ENCODE measurements around the gene SCGB1D4. TPM values are rescaled to one million over a fixed set of nuclear protein-coding genes. Genes with fewer than 3 reads are reported as not detected.

The SCGB1D4 gene
- total RNA-seq, 1 donor from 2014 or later = not detected

DNA sequence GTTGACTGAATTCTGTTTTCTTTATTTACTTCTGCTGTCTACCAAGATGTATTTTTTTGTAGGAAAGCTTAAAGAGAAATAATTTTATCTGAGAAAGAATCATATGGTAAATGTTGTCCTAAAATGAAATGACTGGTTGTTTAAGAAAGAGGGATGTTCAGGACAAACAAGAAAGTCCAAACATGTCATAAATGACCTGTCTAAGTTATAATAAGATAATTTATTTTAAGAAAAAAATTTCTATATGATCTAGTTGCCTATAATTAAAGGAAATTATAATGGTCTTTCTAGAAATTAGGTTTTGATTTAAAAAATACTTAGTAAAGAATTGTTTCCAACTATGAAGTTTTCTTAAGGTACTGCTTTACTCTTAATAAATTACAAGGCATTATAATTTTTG lies 18.4 kb downstream of the SCGB1D4 start:
- H3K9me3 ChIP-seq (ENCODE audit: insufficient read depth, low read depth, low read length) = no peaks in the 10 kb centered on the region
- no peak overlapping the region for H3K4me3 ChIP-seq (ENCODE audit: insufficient read depth, low read depth, low read length)
- no peak overlapping the region for H3K4me2 ChIP-seq (ENCODE audit: low read length)
- Mint-ChIP-seq H3K9me3 (ENCODE audit: unreplicated experiment) (peaks cover 5% of the 10 kb centered on the region), H3K27ac (ENCODE audit: unreplicated experiment) (no peak overlapping the region), H3K4me3 (ENCODE audit: unreplicated experiment) (no peak overlapping the region), H3K36me3 (ENCODE audit: low read depth, unreplicated experiment) (no peaks in the 10 kb centered on the region), H3K27me3 (ENCODE audit: low read depth, unreplicated experiment) (peaks cover 4% of the 10 kb centered on the region), H3K4me1 (ENCODE audit: low read depth, unreplicated experiment) (no peaks in the 10 kb centered on the region)
- no peak overlapping the region for H3K9ac ChIP-seq (ENCODE audit: low read length)
- no peaks in the 10 kb centered on the region for H3K27me3 ChIP-seq (ENCODE audit: insufficient read depth, low read length)
- H3K79me2 ChIP-seq (ENCODE audit: insufficient read depth, low read length) = no peaks in the 10 kb centered on the region
- DNase-seq (ENCODE audit: low read depth) (no peak), FAIRE-seq (no peak)
- no peaks in the 10 kb centered on the region for H4K20me1 ChIP-seq (ENCODE audit: insufficient read depth, low read length)
- TF ChIP-seq, protein P1, sequence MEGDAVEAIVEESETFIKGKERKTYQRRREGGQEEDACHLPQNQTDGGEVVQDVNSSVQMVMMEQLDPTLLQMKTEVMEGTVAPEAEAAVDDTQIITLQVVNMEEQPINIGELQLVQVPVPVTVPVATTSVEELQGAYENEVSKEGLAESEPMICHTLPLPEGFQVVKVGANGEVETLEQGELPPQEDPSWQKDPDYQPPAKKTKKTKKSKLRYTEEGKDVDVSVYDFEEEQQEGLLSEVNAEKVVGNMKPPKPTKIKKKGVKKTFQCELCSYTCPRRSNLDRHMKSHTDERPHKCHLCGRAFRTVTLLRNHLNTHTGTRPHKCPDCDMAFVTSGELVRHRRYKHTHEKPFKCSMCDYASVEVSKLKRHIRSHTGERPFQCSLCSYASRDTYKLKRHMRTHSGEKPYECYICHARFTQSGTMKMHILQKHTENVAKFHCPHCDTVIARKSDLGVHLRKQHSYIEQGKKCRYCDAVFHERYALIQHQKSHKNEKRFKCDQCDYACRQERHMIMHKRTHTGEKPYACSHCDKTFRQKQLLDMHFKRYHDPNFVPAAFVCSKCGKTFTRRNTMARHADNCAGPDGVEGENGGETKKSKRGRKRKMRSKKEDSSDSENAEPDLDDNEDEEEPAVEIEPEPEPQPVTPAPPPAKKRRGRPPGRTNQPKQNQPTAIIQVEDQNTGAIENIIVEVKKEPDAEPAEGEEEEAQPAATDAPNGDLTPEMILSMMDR (IDR thresholded peaks at IDR 0.05; ENCODE audit: insufficient read depth, low read depth, low read length) = no peak
- no peak for TF ChIP-seq EZH2 (IDR thresholded peaks at IDR 0.05; ENCODE audit: insufficient read depth, low read length)
- no peaks in the 10 kb centered on the region for H3K4me1 ChIP-seq (ENCODE audit: insufficient read depth, low read length)
- no peaks in the 10 kb centered on the region for H3K36me3 ChIP-seq (ENCODE audit: insufficient read depth, low read length)
- H2AFZ ChIP-seq (ENCODE audit: low read depth, low read length) = no peak overlapping the region
- H3K27ac ChIP-seq (ENCODE audit: low read depth, low read length) = no peak overlapping the region

DNA sequence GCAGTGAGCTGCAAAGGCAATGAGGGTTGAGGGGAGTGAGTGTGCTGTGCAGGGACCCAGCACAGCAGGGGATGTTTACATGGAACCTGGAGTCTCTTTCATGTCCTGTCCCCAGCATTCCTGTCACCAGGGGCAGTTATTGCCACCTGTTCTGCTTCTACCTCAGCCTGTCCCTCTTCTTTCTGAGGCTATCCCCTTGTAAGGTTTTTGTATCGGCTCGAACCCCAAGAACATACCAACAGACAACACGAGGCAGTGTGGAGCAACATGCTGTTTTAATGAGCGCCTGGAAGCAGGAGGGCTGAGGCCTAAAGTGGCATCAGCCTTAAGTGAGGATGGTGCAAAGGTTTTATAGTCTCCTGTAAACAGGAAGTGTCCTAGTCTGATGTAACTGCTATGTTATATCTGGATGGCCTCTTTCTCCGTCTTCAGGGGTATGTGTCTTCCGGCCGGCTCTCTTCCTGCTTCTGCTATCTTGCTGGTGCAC lies 25.0 kb downstream of the SCGB1D4 start:
- Mint-ChIP-seq H3K4me3 (ENCODE audit: unreplicated experiment) (no peak overlapping the region), H3K27ac (ENCODE audit: unreplicated experiment) (no peak overlapping the region), H3K27me3 (ENCODE audit: low read depth, unreplicated experiment) (peaks cover 11% of the 10 kb centered on the region), H3K4me1 (ENCODE audit: low read depth, unreplicated experiment) (no peaks in the 10 kb centered on the region), H3K36me3 (ENCODE audit: low read depth, unreplicated experiment) (no peaks in the 10 kb centered on the region), H3K9me3 (ENCODE audit: unreplicated experiment) (peaks cover 4% of the 10 kb centered on the region)
- Histone ChIP-seq H3K36me3 (ENCODE audit: insufficient read depth, low read length) (no peaks in the 10 kb centered on the region), H3K4me3 (ENCODE audit: insufficient read depth, low read depth, low read length) (no peak overlapping the region), H3K9me3 (ENCODE audit: insufficient read depth, low read depth, low read length) (no peaks in the 10 kb centered on the region), H3K4me2 (ENCODE audit: low read length) (no peak overlapping the region), H2AFZ (ENCODE audit: low read depth, low read length) (no peak overlapping the region), H3K27me3 (ENCODE audit: insufficient read depth, low read length) (no peaks in the 10 kb centered on the region), H3K9ac (ENCODE audit: low read length) (no peak overlapping the region), H4K20me1 (ENCODE audit: insufficient read depth, low read length) (no peaks in the 10 kb centered on the region), H3K27ac (ENCODE audit: low read depth, low read length) (no peak overlapping the region), H3K79me2 (ENCODE audit: insufficient read depth, low read length) (no peaks in the 10 kb centered on the region), H3K4me1 (ENCODE audit: insufficient read depth, low read length) (no peaks in the 10 kb centered on the region)
- DNase-seq (ENCODE audit: low read depth) (no peak), FAIRE-seq (no peak)
- TF ChIP-seq, protein P1 (IDR thresholded peaks at IDR 0.05; ENCODE audit: insufficient read depth, low read depth, low read length) = no peak
- no peak for TF ChIP-seq EZH2 (IDR thresholded peaks at IDR 0.05; ENCODE audit: insufficient read depth, low read length)

DNA sequence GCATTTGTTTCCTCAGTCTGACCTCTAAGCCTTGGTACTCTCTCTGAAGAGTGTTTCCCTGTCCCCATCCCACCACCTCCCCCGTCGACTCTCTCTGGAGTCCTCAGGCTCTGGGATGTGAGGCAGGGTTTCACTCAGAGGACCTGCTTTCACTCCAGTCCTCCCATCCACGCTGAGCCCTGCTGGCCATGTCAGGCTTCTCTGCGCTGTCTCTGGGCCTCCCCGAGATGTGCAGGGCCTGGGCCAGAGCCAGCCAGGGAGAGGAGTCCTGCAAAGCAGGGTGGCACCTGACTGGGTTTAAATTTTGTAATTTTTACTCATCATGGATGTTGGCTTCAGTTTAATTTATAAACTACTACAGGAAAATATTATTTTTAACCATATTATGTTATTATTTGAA lies 25.6 kb downstream of the SCGB1D4 start:
- TF ChIP-seq EZH2 (IDR thresholded peaks at IDR 0.05; ENCODE audit: insufficient read depth, low read length) = no peak
- TF ChIP-seq, protein P1 (IDR thresholded peaks at IDR 0.05; ENCODE audit: insufficient read depth, low read depth, low read length) = no peak
- FAIRE-seq (no peak), DNase-seq (ENCODE audit: low read depth) (no peak)
- H4K20me1 ChIP-seq (ENCODE audit: insufficient read depth, low read length) = no peaks in the 10 kb centered on the region
- Mint-ChIP-seq H3K36me3 (ENCODE audit: low read depth, unreplicated experiment) (no peaks in the 10 kb centered on the region), H3K4me1 (ENCODE audit: low read depth, unreplicated experiment) (no peaks in the 10 kb centered on the region), H3K9me3 (ENCODE audit: unreplicated experiment) (peaks cover 7% of the 10 kb centered on the region), H3K27ac (ENCODE audit: unreplicated experiment) (no peak overlapping the region), H3K4me3 (ENCODE audit: unreplicated experiment) (no peak overlapping the region), H3K27me3 (ENCODE audit: low read depth, unreplicated experiment) (peaks cover 11% of the 10 kb centered on the region)
- no peaks in the 10 kb centered on the region for H3K36me3 ChIP-seq (ENCODE audit: insufficient read depth, low read length)
- H3K27ac ChIP-seq (ENCODE audit: low read depth, low read length) = no peak overlapping the region
- H2AFZ ChIP-seq (ENCODE audit: low read depth, low read length) = no peak overlapping the region
- no peak overlapping the region for H3K4me2 ChIP-seq (ENCODE audit: low read length)
- no peak overlapping the region for H3K4me3 ChIP-seq (ENCODE audit: insufficient read depth, low read depth, low read length)
- no peaks in the 10 kb centered on the region for H3K4me1 ChIP-seq (ENCODE audit: insufficient read depth, low read length)
- H3K9me3 ChIP-seq (ENCODE audit: insufficient read depth, low read depth, low read length) = no peaks in the 10 kb centered on the region
- no peaks in the 10 kb centered on the region for H3K27me3 ChIP-seq (ENCODE audit: insufficient read depth, low read length)
- H3K9ac ChIP-seq (ENCODE audit: low read length) = no peak overlapping the region
- H3K79me2 ChIP-seq (ENCODE audit: insufficient read depth, low read length) = no peaks in the 10 kb centered on the region
